ENCODE results near the gene TBC1D22A.

DNA sequence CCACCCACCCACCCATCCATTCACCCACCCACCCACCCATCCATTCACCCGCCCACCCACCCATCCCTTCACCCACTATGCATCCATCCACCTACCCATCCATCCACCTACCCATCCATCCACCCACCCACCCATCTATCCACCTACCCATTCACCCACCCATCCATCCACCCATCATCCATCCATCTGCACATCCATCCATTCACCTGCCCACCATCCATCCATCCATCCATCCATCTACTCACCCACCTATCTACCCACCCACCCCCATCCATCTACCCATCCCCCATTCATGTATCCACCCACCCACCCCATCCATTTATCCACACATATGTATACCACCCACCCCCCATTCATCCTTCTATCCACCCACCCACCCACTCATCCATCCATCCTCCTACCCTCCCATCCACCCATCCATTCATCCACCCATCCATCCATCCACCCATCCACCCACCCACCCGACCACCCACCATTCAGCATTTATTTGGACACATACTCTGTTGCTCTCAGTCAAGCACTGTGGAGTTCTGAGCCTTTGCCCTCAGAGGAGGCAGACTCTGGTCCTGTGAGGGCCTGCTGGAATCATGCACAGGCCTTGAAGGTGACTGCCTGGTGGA is 380.1 kb downstream of the TBC1D22A start:
- TF ChIP-seq CTCF (IDR thresholded peaks at IDR 0.05) (no peak), POLR2A (IDR thresholded peaks at IDR 0.05) (no peak)

All from right lobe of liver (tissue), 4 donors.